ENCODE data around the gene LITAFD.

LITAFD gene

DNA sequence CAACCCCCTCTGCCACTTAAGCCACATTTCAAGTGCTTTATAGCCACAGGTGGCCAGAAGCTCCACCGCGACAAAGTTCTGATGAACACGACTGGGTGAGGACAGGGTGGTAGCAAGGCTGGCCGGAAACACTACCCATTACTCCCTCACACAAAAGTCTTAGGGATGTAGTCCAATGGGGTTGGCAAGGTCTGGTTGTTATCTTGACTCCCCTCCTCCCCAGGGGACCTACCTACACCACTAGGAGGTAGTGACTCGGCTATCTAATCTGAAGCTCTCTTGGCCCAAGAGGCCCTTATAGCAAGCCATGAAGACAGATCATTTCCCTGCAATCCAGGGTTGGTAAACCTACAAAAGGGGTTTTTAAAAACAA, 8.4 kb downstream of the LITAFD start:
- no peak for TF ChIP-seq TCF12 (IDR thresholded peaks at IDR 0.05; ENCODE audit: low read depth)
- no peak for TF ChIP-seq NFIC (IDR thresholded peaks at IDR 0.05)

- TF ChIP-seq REST (IDR thresholded peaks at IDR 0.05; ENCODE audit: low read depth) (no peak), CREB1 (IDR thresholded peaks at IDR 0.05; ENCODE audit: low read depth) (no peak), TCF12 (IDR thresholded peaks at IDR 0.05; ENCODE audit: low read depth) (no peak), ZBTB7A (IDR thresholded peaks at IDR 0.05; ENCODE audit: low read depth) (no peak), TAF1 (IDR thresholded peaks at IDR 0.05; ENCODE audit: low read depth) (no peak), EGR1 (IDR thresholded peaks at IDR 0.05) (no peak), CEBPB (IDR thresholded peaks at IDR 0.05) (no peak), NFIC (IDR thresholded peaks at IDR 0.05) (no peak), YY1 (IDR thresholded peaks at IDR 0.05; ENCODE audit: low read depth) (no peak), TEAD4 (IDR thresholded peaks at IDR 0.05) (no peak), RAD21 (IDR thresholded peaks at IDR 0.05; ENCODE audit: low read depth) (no peak)
- TF ChIP-seq, protein P1, sequence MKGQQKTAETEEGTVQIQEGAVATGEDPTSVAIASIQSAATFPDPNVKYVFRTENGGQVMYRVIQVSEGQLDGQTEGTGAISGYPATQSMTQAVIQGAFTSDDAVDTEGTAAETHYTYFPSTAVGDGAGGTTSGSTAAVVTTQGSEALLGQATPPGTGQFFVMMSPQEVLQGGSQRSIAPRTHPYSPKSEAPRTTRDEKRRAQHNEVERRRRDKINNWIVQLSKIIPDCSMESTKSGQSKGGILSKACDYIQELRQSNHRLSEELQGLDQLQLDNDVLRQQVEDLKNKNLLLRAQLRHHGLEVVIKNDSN (IDR thresholded peaks at IDR 0.05), result no peak
- TF ChIP-seq, protein P2, sequence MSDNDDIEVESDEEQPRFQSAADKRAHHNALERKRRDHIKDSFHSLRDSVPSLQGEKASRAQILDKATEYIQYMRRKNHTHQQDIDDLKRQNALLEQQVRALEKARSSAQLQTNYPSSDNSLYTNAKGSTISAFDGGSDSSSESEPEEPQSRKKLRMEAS (IDR thresholded peaks at IDR 0.05), result no peak
Measured at GRCh38 chr16:8892101-8892575, 10.0 kb downstream of the LITAFD start.

GRCh38 chr16:8893426-8893825, 11.3 kb downstream of the LITAFD start:
- no peak for TF ChIP-seq CEBPB (IDR thresholded peaks at IDR 0.05)
- TF ChIP-seq, protein P1 (IDR thresholded peaks at IDR 0.05), result no peak
- TF ChIP-seq TCF12 (IDR thresholded peaks at IDR 0.05; ENCODE audit: low read depth), result no peak
- no peak for TF ChIP-seq REST (IDR thresholded peaks at IDR 0.05; ENCODE audit: low read depth)
- TF ChIP-seq ZBTB7A (IDR thresholded peaks at IDR 0.05; ENCODE audit: low read depth), result no peak
- no peak for TF ChIP-seq CREB1 (IDR thresholded peaks at IDR 0.05; ENCODE audit: low read depth)
- no peak for TF ChIP-seq TEAD4 (IDR thresholded peaks at IDR 0.05)
- TF ChIP-seq NFIC (IDR thresholded peaks at IDR 0.05), result no peak
- TF ChIP-seq EP300 (IDR thresholded peaks at IDR 0.05; ENCODE audit: borderline replicate concordance), result no peak
- no peak for TF ChIP-seq FOXM1 (IDR thresholded peaks at IDR 0.05; ENCODE audit: borderline replicate concordance, low read depth)
- TF ChIP-seq YY1 (IDR thresholded peaks at IDR 0.05; ENCODE audit: low read depth), result no peak
- TF ChIP-seq, protein P2 (IDR thresholded peaks at IDR 0.05), result no peak
- TF ChIP-seq EGR1 (IDR thresholded peaks at IDR 0.05), result no peak
- no peak for TF ChIP-seq TAF1 (IDR thresholded peaks at IDR 0.05; ENCODE audit: low read depth)
- no peak for TF ChIP-seq RAD21 (IDR thresholded peaks at IDR 0.05; ENCODE audit: low read depth)

GRCh38 chr16:8893976-8894690, 12.0 kb downstream of the LITAFD start:
- no peak for TF ChIP-seq YY1 (IDR thresholded peaks at IDR 0.05; ENCODE audit: low read depth)
- TF ChIP-seq, protein P1 (IDR thresholded peaks at IDR 0.05), result no peak
- no peak for TF ChIP-seq EP300 (IDR thresholded peaks at IDR 0.05; ENCODE audit: borderline replicate concordance)

DNA sequence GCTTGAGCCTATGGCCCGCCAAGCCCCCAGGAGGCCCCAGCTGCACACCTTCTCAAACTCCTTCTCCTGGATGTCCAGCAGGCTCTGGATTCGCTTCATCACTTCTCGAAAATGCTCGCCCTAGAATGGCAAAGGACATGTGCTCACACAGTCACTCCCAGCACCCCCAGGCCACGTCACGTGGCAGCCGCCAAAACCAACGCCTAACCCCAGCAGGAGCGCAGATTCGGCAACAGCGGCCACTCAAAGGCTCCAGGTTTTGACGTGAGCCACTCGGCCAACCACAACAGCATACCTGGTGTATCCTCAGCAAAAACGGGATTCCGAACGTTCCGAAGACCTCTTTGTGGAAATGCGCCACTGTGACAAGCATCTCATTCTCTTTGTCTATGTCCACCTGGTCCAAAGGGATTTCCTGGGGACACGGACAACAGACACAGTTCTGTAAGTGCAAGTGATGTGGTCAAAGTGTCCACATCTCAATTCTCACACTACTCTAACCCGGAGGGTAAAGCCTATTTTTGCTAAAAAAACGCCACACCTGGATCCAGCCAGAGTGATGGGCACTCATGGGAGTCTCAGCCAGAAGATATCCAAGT, 12.7 kb downstream of the LITAFD start:
- TF ChIP-seq TAF1 (IDR thresholded peaks at IDR 0.05; ENCODE audit: low read depth) (no peak), EGR1 (IDR thresholded peaks at IDR 0.05) (no peak), NFIC (IDR thresholded peaks at IDR 0.05) (no peak), CEBPB (IDR thresholded peaks at IDR 0.05) (no peak), FOXM1 (IDR thresholded peaks at IDR 0.05; ENCODE audit: borderline replicate concordance, low read depth) (no peak), TEAD4 (IDR thresholded peaks at IDR 0.05) (no peak), CREB1 (IDR thresholded peaks at IDR 0.05; ENCODE audit: low read depth) (no peak), YY1 (IDR thresholded peaks at IDR 0.05; ENCODE audit: low read depth) (no peak), TCF12 (IDR thresholded peaks at IDR 0.05; ENCODE audit: low read depth) (no peak), RAD21 (IDR thresholded peaks at IDR 0.05; ENCODE audit: low read depth) (no peak)
- TF ChIP-seq, protein P2 (IDR thresholded peaks at IDR 0.05), result no peak
- TF ChIP-seq, protein P1 (IDR thresholded peaks at IDR 0.05), result no peak

All from Ishikawa (cell line).